Osteocyte (in vitro differentiated cells): Measurements from ENCODE around the gene PVR. TPM values are rescaled to one million over a fixed set of nuclear protein-coding genes. Genes with fewer than 3 reads are reported as not detected.
"Not testable (repeated sequence)": the region's sequence is repeated elsewhere in the genome, so short reads cannot be mapped to it uniquely, and the experiment has no call there.

Experiments
- DNase-seq: peaks from one replicate; pipeline ENCODE4 v3.0.0; 2021; ENCODE audit warnings: mixed read lengths; ENCODE audit not compliant: unreplicated experiment; ENCODE audit errors: extremely low spot score
- H3K27ac Mint-ChIP-seq: one replicate; pipeline ENCODE4 v1.8.0; 2021; ENCODE audit warnings: mild to moderate bottlenecking, mixed read lengths; ENCODE audit not compliant: unreplicated experiment
- H3K27me3 Mint-ChIP-seq: one replicate; pipeline ENCODE4 v1.8.0; 2021; ENCODE audit warnings: mixed read lengths; ENCODE audit not compliant: unreplicated experiment
- H3K36me3 Mint-ChIP-seq: one replicate; pipeline ENCODE4 v1.8.0; 2021; ENCODE audit warnings: mixed read lengths; ENCODE audit not compliant: unreplicated experiment
- H3K4me1 Mint-ChIP-seq: one replicate; pipeline ENCODE4 v1.8.0; 2021; ENCODE audit warnings: mixed read lengths; ENCODE audit not compliant: unreplicated experiment
- H3K4me3 Mint-ChIP-seq: one replicate; pipeline ENCODE4 v1.8.0; 2021; ENCODE audit warnings: mild to moderate bottlenecking, moderate library complexity, mixed read lengths; ENCODE audit not compliant: unreplicated experiment
- H3K9me3 Mint-ChIP-seq: one replicate; pipeline ENCODE4 v1.8.0; 2021; ENCODE audit warnings: mixed read lengths; ENCODE audit not compliant: unreplicated experiment
- CTCF ChIP-seq: fragments of 200-600 bp; sonication (generic); IDR thresholded peaks from 2 replicates; pipeline ENCODE4 v1.5.0; 2021; ENCODE audit warnings: antibody characterized with exemption, mild to moderate bottlenecking, moderate library complexity
- microRNA-seq: library from miRNA; unstranded; fragments of <30 nt; microRNA quantifications from one replicate; pipeline ENCODE4 v1.1.0, GENCODE V29; 2020; ENCODE audit not compliant: unreplicated experiment
- total RNA-seq: library from RNA; stranded (reverse); gene quantifications from 2 replicates; pipeline ENCODE4 v1.2.1, GENCODE V29; 2021

Gene PVR
- total RNA-seq, 1 donor from 2014 or later = 31.4 TPM

GRCh38 chr19:44707794-44708193 is 64.1 kb downstream of the PVR start:
- Mint-ChIP-seq H3K27ac (no peak overlapping the region), H3K27me3 (no peaks in the 10 kb centered on the region), H3K36me3 (no peaks in the 10 kb centered on the region), H3K4me3 (no peak overlapping the region), H3K9me3 (no peaks in the 10 kb centered on the region), H3K4me1 (no peaks in the 10 kb centered on the region)
- DNase-seq = no peak
- no peak for TF ChIP-seq CTCF

- no peak overlapping the region for H3K27ac Mint-ChIP-seq
- H3K9me3 Mint-ChIP-seq = no peaks in the 10 kb centered on the region
- H3K27me3 Mint-ChIP-seq = no peaks in the 10 kb centered on the region
- no peaks in the 10 kb centered on the region for H3K36me3 Mint-ChIP-seq
- no peaks in the 10 kb centered on the region for H3K4me1 Mint-ChIP-seq
- H3K4me3 Mint-ChIP-seq = no peak overlapping the region
- TF ChIP-seq CTCF = no peak
- no peak for DNase-seq
These were observed 65.2 kb downstream of the PVR start for GRCh38 chr19:44708940-44709339.

- not testable (repeated sequence) for H3K4me3 Mint-ChIP-seq, H3K4me1 Mint-ChIP-seq, H3K9me3 Mint-ChIP-seq, DNase-seq, H3K27ac Mint-ChIP-seq, H3K36me3 Mint-ChIP-seq, H3K27me3 Mint-ChIP-seq
These were observed 65.9 kb downstream of the PVR start for GRCh38 chr19:44709434-44710266.

- no peak for DNase-seq
- Mint-ChIP-seq H3K4me3 (no peak overlapping the region), H3K9me3 (peaks cover 3% of the 10 kb centered on the region), H3K27ac (no peak overlapping the region), H3K36me3 (no peaks in the 10 kb centered on the region), H3K27me3 (no peaks in the 10 kb centered on the region), H3K4me1 (peaks cover 2% of the 10 kb centered on the region)
- no peak for TF ChIP-seq CTCF
These were observed 66.8 kb downstream of the PVR start for GRCh38 chr19:44710483-44710882.

GRCh38 chr19:44712864-44713515 is 69.3 kb downstream of the PVR start:
- Mint-ChIP-seq H3K36me3 (no peaks in the 10 kb centered on the region), H3K4me3 (no peak overlapping the region), H3K9me3 (peaks cover 5% of the 10 kb centered on the region), H3K4me1 (peaks cover 6% of the 10 kb centered on the region), H3K27me3 (no peaks in the 10 kb centered on the region), H3K27ac (no peak overlapping the region)
- no peak for DNase-seq
- TF ChIP-seq CTCF = no peak

Small RNA genes lying within 50 kb of the gene (microRNA-seq; reads per million reads assigned to microRNA genes)
- not detected for gene MIR4531

Other genes starting within 250 kb of the PVR start
- gene ZNF285, start 242.3 kb upstream of the PVR start, total RNA-seq = 5.3 and 6.8 TPM in 2 replicates
- 4.6 and 4.8 TPM in 2 replicates for gene ZNF229, start 195.4 kb upstream of the PVR start, total RNA-seq
- 7.0 and 8.9 TPM in 2 replicates for gene ZNF180, start 143.4 kb upstream of the PVR start, total RNA-seq
- not detected in 2 replicates for gene CEACAM20, start 114.2 kb upstream of the PVR start, total RNA-seq
- not detected in 2 replicates for gene IGSF23, start 30.3 kb upstream of the PVR start, total RNA-seq
- 6.3 and 7.4 TPM in 2 replicates for gene CEACAM19, start 27.6 kb downstream of the PVR start, total RNA-seq
- gene CEACAM16, start 55.2 kb downstream of the PVR start, total RNA-seq = not detected in 2 replicates
- gene BCL3, start 104.8 kb downstream of the PVR start, total RNA-seq = 12.7 and 15.3 TPM in 2 replicates
- not detected in 2 replicates for gene CBLC, start 134.0 kb downstream of the PVR start, total RNA-seq
- 8.8 and 9.9 TPM in 2 replicates for gene BCAM, start 165.2 kb downstream of the PVR start, total RNA-seq
- gene NECTIN2, start 202.4 kb downstream of the PVR start, total RNA-seq = 117 TPM in 2 replicates
- gene TOMM40, start 247.3 kb downstream of the PVR start, total RNA-seq = 47.4 and 48.7 TPM in 2 replicates